ENCODE data around the gene GBE1.

Gene GBE1

DNA sequence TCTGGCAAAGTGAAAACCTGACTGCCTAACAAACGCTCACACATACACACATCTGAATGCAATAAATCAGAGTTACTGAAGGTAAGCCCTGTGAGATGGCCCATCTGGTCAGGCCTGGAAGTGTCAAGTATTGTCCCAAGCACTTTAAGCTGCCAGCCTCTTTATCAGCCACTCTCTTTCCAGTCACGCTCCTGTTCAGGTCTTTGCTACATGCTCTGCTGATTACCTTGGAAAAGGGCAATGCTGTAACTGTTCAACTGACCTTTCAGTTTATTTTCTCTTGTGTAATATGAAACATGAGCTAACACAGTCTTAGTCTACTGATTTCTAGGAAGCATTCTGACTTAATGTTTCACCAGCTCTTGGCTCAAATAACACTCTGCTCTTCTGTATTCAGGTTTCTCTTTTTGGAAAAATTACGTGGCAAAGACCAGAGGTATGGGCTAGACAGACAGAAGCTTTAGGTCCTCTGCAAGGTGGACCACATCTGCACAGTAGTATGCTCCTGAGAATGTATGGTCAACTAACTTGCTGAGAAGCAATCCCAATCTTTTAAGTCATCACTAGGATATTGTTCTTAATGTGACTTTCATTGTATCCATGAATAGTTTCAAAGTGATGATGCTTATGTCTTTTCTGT, 44.5 kb downstream of the GBE1 start:
- Histone ChIP-seq H3K27ac (replicated peaks) (no peak overlapping the region), H3K4me3 (replicated peaks; ENCODE audit: insufficient read depth, low read length) (no peak overlapping the region), H3K27me3 (ENCODE audit: insufficient read depth, poor library complexity, severe bottlenecking) (no peaks in the 10 kb centered on the region)
- TF ChIP-seq GABPA (IDR thresholded peaks at IDR 0.05; ENCODE audit: low read depth) (no peak), POLR2AphosphoS5 (IDR thresholded peaks at IDR 0.05; ENCODE audit: low read depth) (no peak)
- TF ChIP-seq, protein P1, sequence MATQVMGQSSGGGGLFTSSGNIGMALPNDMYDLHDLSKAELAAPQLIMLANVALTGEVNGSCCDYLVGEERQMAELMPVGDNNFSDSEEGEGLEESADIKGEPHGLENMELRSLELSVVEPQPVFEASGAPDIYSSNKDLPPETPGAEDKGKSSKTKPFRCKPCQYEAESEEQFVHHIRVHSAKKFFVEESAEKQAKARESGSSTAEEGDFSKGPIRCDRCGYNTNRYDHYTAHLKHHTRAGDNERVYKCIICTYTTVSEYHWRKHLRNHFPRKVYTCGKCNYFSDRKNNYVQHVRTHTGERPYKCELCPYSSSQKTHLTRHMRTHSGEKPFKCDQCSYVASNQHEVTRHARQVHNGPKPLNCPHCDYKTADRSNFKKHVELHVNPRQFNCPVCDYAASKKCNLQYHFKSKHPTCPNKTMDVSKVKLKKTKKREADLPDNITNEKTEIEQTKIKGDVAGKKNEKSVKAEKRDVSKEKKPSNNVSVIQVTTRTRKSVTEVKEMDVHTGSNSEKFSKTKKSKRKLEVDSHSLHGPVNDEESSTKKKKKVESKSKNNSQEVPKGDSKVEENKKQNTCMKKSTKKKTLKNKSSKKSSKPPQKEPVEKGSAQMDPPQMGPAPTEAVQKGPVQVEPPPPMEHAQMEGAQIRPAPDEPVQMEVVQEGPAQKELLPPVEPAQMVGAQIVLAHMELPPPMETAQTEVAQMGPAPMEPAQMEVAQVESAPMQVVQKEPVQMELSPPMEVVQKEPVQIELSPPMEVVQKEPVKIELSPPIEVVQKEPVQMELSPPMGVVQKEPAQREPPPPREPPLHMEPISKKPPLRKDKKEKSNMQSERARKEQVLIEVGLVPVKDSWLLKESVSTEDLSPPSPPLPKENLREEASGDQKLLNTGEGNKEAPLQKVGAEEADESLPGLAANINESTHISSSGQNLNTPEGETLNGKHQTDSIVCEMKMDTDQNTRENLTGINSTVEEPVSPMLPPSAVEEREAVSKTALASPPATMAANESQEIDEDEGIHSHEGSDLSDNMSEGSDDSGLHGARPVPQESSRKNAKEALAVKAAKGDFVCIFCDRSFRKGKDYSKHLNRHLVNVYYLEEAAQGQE (IDR thresholded peaks at IDR 0.05; ENCODE audit: insufficient replicate concordance, low read depth): no peak
- TF ChIP-seq, protein P2, sequence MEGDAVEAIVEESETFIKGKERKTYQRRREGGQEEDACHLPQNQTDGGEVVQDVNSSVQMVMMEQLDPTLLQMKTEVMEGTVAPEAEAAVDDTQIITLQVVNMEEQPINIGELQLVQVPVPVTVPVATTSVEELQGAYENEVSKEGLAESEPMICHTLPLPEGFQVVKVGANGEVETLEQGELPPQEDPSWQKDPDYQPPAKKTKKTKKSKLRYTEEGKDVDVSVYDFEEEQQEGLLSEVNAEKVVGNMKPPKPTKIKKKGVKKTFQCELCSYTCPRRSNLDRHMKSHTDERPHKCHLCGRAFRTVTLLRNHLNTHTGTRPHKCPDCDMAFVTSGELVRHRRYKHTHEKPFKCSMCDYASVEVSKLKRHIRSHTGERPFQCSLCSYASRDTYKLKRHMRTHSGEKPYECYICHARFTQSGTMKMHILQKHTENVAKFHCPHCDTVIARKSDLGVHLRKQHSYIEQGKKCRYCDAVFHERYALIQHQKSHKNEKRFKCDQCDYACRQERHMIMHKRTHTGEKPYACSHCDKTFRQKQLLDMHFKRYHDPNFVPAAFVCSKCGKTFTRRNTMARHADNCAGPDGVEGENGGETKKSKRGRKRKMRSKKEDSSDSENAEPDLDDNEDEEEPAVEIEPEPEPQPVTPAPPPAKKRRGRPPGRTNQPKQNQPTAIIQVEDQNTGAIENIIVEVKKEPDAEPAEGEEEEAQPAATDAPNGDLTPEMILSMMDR (IDR thresholded peaks at IDR 0.05; ENCODE audit: insufficient read depth, low read length): no peak
- no peak for DNase-seq (ENCODE audit: low read depth in 1 of 2, low spot score in 1 of 2)

DNA sequence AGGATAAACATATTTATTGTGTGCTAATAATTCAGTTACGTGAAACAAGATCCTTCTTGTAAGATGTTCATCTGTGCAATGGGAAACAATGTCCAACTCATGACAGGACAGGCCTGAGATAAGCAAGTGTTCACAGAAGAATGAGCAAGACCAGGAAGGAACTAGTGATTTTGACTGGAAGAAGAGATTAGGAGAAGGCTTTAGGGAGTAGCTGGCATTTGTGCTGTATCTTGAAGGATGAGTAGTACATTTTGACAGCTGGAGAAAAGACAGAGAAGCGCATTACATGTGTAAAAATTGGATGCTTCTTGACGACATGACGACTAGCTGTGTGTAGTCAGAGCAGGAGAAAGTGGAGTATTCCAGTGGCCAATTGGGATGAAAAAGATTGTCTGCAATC, 48.4 kb downstream of the GBE1 start:
- no peak for DNase-seq (ENCODE audit: low read depth in 1 of 2, low spot score in 1 of 2)
- Histone ChIP-seq H3K27ac (replicated peaks) (no peak overlapping the region), H3K27me3 (ENCODE audit: insufficient read depth, poor library complexity, severe bottlenecking) (no peaks in the 10 kb centered on the region), H3K4me3 (replicated peaks; ENCODE audit: insufficient read depth, low read length) (no peak overlapping the region)
- no peak for TF ChIP-seq GABPA (IDR thresholded peaks at IDR 0.05; ENCODE audit: low read depth)
- TF ChIP-seq, protein P1 (IDR thresholded peaks at IDR 0.05; ENCODE audit: insufficient replicate concordance, low read depth): no peak
- no peak for TF ChIP-seq SPI1 (IDR thresholded peaks at IDR 0.05; ENCODE audit: borderline replicate concordance, low read depth)
- TF ChIP-seq, protein P2 (IDR thresholded peaks at IDR 0.05; ENCODE audit: insufficient read depth, low read length): no peak
- no peak for TF ChIP-seq POLR2AphosphoS5 (IDR thresholded peaks at IDR 0.05; ENCODE audit: low read depth)

DNA sequence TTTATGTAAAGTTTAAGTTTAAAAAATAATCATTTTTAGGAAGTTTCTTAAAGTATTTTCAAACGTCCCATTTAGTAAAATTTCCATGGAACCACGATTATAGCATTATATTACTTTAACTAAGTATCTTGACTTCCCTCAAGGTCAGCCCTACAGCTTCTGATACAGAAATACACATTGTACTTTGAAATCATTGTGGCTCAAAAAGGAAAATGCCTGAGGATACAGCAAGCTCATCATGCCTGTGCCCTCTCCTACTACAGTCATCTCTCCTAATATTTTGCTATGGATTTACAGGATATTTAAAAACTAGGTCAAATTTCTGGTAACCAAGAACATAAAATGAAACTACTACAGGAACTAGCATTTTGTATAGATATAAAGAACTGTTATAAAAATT, 51.8 kb downstream of the GBE1 start:
- TF ChIP-seq GABPA (IDR thresholded peaks at IDR 0.05; ENCODE audit: low read depth) (no peak), POLR2AphosphoS5 (IDR thresholded peaks at IDR 0.05; ENCODE audit: low read depth) (no peak), SPI1 (IDR thresholded peaks at IDR 0.05; ENCODE audit: borderline replicate concordance, low read depth) (no peak)
- TF ChIP-seq, protein P1 (IDR thresholded peaks at IDR 0.05; ENCODE audit: insufficient replicate concordance, low read depth): no peak
- TF ChIP-seq, protein P2 (IDR thresholded peaks at IDR 0.05; ENCODE audit: insufficient read depth, low read length): no peak
- Histone ChIP-seq H3K27ac (replicated peaks) (no peak overlapping the region), H3K4me3 (replicated peaks; ENCODE audit: insufficient read depth, low read length) (no peak overlapping the region), H3K27me3 (ENCODE audit: insufficient read depth, poor library complexity, severe bottlenecking) (no peaks in the 10 kb centered on the region)
- no peak for DNase-seq (ENCODE audit: low read depth in 1 of 2, low spot score in 1 of 2)
